Neural crest cell (in vitro differentiated cells): Measurements from ENCODE around the gene STK11. TPM values are rescaled to one million over a fixed set of nuclear protein-coding genes. Genes with fewer than 3 reads are reported as not detected.

ENCODE experiments used
- DNase-seq: peaks from one replicate; pipeline ENCODE4 v3.0.0; 2021; ENCODE audit warnings: low read depth, mixed read lengths, low spot score
- H3K27ac Mint-ChIP-seq: one replicate; pipeline ENCODE4 v1.8.0; 2021; ENCODE audit warnings: mild to moderate bottlenecking, mixed read lengths; ENCODE audit not compliant: unreplicated experiment
- H3K27me3 Mint-ChIP-seq: 2 replicates; pipeline ENCODE4 v1.8.0; 2021; ENCODE audit warnings: low read depth, mild to moderate bottlenecking, mixed read lengths
- H3K36me3 Mint-ChIP-seq: 2 replicates; pipeline ENCODE4 v1.8.0; 2021; ENCODE audit warnings: low read depth, mild to moderate bottlenecking, mixed read lengths
- H3K4me1 Mint-ChIP-seq: 2 replicates; pipeline ENCODE4 v1.8.0; 2021; ENCODE audit warnings: mixed read lengths
- H3K4me3 Mint-ChIP-seq: one replicate; pipeline ENCODE4 v1.8.0; 2021; ENCODE audit warnings: mild to moderate bottlenecking, mixed read lengths
- H3K9me3 Mint-ChIP-seq: 2 replicates; pipeline ENCODE4 v1.8.0; 2021; ENCODE audit warnings: mixed read lengths
- total RNA-seq: library from RNA; stranded (reverse); gene quantifications from 2 replicates; pipeline ENCODE4 v1.2.1, GENCODE V29; 2021
- TF ChIP-seq, protein P1 (sequence below): fragments of 200-600 bp; sonication (generic); conservative IDR thresholded peaks from 2 replicates; pipeline ENCODE4 v1.5.0; 2021; ENCODE audit warnings: antibody characterized with exemption, mild to moderate bottlenecking

The STK11 gene
- total RNA-seq, 1 donor from 2014 or later, result 60.2 TPM

DNA sequence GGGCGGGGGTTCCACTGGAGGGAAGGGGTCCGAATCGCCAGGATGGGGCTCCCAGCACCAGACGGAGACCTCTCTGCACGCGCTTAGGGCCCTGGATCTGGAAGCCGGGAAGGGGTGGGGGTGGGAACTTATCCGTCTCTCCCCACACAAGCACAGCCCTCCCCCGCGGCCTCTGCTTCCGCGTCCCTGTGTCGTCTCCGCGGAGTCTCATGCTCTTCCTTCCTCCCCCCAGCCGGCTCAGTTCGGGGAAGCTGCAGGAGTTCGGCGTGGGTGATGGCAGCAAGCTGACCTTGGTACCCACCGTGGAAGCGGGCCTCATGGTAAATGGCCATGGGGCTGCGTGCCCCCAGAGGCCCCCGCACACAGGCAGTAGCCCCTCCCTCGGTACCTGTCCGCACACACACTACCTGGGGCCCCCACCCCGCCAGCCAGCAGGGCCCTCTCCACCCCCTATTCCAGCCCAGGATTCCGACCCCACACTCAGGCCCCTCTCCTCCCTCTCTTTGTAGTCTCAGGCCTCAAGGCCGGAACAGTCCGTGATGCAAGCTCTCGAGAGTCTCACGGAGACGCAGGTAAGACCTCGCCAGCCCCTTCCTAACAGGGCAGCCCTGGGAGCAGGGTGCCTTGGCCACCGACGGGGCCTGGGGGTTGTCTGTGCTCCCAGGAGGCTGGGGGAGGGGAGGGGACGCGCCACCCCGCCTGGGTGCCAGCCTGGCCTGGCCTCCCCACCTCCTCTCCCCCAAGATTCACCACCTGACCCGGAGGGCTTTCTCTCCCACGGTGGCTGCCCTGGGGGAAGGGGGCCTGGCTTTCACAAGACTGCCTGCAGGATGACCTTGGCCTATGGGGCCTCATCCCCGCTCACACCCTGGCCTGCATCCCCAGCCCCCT is 46.0 kb downstream of the STK11 start:
- Mint-ChIP-seq H3K27ac (peak overlapping the region; percentile 98), H3K4me3 (peak overlapping the region; percentile 93), H3K27me3 (peaks cover 6% of the 10 kb centered on the region), H3K36me3 (peaks cover 12% of the 10 kb centered on the region), H3K9me3 (no peaks in the 10 kb centered on the region), H3K4me1 (no peaks in the 10 kb centered on the region)
- no peak for DNase-seq
- TF ChIP-seq, protein P1, sequence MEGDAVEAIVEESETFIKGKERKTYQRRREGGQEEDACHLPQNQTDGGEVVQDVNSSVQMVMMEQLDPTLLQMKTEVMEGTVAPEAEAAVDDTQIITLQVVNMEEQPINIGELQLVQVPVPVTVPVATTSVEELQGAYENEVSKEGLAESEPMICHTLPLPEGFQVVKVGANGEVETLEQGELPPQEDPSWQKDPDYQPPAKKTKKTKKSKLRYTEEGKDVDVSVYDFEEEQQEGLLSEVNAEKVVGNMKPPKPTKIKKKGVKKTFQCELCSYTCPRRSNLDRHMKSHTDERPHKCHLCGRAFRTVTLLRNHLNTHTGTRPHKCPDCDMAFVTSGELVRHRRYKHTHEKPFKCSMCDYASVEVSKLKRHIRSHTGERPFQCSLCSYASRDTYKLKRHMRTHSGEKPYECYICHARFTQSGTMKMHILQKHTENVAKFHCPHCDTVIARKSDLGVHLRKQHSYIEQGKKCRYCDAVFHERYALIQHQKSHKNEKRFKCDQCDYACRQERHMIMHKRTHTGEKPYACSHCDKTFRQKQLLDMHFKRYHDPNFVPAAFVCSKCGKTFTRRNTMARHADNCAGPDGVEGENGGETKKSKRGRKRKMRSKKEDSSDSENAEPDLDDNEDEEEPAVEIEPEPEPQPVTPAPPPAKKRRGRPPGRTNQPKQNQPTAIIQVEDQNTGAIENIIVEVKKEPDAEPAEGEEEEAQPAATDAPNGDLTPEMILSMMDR, result no peak

DNA sequence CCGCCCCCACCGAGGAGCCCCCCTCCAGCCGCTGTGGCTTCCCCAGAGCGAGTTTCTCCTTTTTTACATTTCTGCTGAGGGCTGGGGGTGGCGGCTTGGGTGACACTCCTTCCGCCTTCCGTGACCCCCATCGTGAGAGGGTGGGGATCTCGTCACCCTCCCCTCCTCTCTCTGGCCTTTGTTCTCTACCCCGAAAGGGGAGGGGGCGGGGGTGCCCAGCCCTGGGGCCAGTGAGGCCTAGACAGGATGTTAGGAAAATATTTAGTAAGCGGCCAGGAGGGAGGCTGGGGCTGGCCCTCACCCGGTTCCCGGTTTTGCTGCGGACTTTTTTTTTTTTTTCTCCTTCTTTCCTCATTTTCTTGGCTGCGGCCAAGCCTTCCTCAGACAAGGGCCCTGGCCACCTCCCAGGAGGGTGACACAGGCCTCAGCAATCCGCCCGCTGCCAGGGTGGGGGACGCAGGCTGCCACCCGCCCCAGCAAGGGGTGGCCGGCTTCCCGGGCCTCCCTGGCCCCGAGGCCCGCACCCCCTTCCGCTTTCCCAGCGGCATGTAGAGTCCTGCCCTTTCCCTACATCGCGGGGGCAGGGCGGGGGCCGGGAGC is 46.7 kb downstream of the STK11 start:
- DNase-seq, result no peak
- TF ChIP-seq, protein P1, result no peak
- H3K9me3 Mint-ChIP-seq, result no peaks in the 10 kb centered on the region
- H3K4me3 Mint-ChIP-seq, result peak overlapping the region; percentile 93
- H3K4me1 Mint-ChIP-seq, result peaks cover 2% of the 10 kb centered on the region
- H3K27me3 Mint-ChIP-seq, result peaks cover 7% of the 10 kb centered on the region
- peak overlapping the region; percentile 54 for H3K27ac Mint-ChIP-seq
- peaks cover 13% of the 10 kb centered on the region for H3K36me3 Mint-ChIP-seq

DNA sequence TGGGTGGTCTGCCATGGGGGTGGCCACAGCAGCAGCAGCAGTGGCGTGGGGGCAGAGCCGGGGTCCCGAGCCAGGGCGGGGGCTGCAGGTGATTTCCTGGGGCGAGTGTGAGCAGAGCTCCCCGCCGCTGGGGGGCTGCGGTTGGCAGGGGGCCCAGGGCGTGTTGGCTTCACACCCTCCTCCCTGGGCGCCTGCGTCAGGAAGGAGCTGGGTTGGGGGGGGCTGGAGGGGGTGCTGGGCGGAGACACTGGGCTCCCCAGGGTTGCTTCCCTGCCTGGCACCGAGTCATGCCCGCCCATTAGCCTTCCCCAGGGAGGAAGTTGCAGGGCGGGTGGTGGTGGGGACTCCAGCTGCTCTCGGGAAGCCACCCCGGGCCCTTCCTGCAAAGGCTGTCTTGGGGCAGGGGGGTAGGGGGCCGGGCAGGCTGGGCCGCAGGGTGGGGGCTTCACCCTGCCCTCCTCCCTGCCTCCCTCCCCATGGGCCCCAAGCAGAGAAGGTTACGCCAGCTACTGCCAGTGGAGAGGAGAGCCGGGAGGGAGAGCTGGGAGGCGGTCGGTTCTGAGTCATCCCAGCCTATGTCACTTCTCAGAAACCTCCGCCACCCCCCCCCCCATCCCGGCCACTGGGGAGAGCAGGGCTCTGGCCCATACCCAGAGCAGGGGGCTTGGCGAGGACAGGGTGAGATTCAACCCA is 47.4 kb downstream of the STK11 start:
- Mint-ChIP-seq H3K9me3 (no peaks in the 10 kb centered on the region), H3K4me1 (peaks cover 8% of the 10 kb centered on the region), H3K36me3 (peaks cover 16% of the 10 kb centered on the region), H3K27ac (no peak overlapping the region), H3K4me3 (peak overlapping the region; percentile 68), H3K27me3 (peaks cover 12% of the 10 kb centered on the region)
- DNase-seq, result no peak
- TF ChIP-seq, protein P1, result no peak

DNA sequence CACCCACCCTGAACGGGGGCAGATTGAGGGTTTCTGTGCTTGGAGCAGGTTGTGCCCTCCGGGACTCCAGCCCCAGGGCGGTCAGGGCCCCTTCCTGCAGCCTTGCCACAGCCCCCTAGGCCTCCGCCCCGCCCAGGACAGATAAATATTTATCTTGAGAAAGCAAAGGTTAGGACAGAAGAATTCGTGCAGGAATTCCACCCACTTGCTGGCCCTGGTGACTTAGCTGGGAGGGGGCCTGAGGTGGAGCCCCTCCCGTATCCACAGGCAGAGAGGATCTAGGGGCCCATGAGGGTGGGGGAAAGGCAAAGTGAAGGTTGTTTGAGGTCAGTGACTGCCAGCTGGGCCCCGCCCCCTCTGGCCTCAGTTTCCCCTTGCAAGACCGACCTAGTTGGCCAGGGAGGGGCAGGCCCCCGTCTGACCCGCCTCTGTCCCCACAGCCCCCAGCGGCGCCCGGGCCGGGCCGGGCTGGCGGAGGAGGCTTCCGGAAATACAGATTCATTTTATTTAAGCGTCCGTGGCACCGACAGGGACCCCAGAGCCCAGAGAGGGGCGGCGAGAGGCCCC is 48.0 kb downstream of the STK11 start:
- Mint-ChIP-seq H3K4me1 (peaks cover 15% of the 10 kb centered on the region), H3K9me3 (no peaks in the 10 kb centered on the region), H3K36me3 (peaks cover 16% of the 10 kb centered on the region), H3K27ac (no peak overlapping the region), H3K27me3 (peaks cover 12% of the 10 kb centered on the region), H3K4me3 (peak overlapping the region; percentile 68)
- TF ChIP-seq, protein P1, result no peak
- no peak for DNase-seq

DNA sequence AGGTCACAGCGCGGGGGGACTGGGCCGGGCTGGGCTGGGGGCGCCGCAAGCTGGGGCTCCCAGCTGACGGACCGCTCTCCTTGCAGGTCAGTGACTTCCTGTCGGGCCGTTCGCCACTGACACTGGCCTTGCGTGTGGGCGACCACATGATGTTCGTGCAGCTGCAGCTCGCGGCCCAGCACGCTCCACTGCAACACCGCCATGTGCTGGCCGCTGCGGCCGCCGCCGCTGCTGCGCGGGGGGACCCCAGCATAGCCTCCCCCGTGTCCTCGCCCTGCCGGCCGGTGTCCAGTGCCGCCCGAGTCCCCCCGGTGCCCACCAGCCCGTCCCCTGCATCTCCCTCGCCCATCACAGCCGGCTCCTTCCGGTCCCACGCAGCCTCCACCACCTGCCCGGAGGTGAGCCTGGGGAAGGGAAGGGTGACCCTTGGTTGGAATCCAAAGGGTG is 48.5 kb downstream of the STK11 start:
- Mint-ChIP-seq H3K4me1 (peaks cover 20% of the 10 kb centered on the region), H3K27ac (no peak overlapping the region), H3K4me3 (peak overlapping the region; percentile 80), H3K36me3 (peaks cover 16% of the 10 kb centered on the region), H3K27me3 (peaks cover 16% of the 10 kb centered on the region), H3K9me3 (no peaks in the 10 kb centered on the region)
- DNase-seq, result no peak
- TF ChIP-seq, protein P1, result no peak
